NT2/D1 (cell line): ENCODE results near the gene CARD6.

ENCODE experiments used
- YY1 ChIP-seq: IDR thresholded peaks from 2 replicates; pipeline ENCODE4 v1.6.1; 2011; ENCODE audit not compliant: insufficient read length, insufficient read depth
- ZNF274 ChIP-seq: IDR thresholded peaks from 2 replicates; pipeline ENCODE4 v1.6.1; 2011; ENCODE audit warnings: mild to moderate bottlenecking, low read depth, low read length

GRCh38 chr5:40798012-40798800 is 43.0 kb upstream of the CARD6 start, which contains the start of gene PRKAA1:
- TF ChIP-seq ZNF274 = no peak
- TF ChIP-seq YY1 = peak; percentile 57
